Caco-2 (cell line): ENCODE data around the gene SIPA1. TPM values are rescaled to one million over a fixed set of nuclear protein-coding genes. Genes with fewer than 3 reads are reported as not detected.

Experiments
- BruUV-seq: library from RNA; stranded (reverse); fragments of 400-500 nt; replicated peaks from 2 replicates; lab custom pipeline; 2021; lab: Mats Ljungman, UMichigan
- CTCF ChIA-PET: fragments of 300-600 bp; sonication (Branson Sonifier 250); formaldehyde crosslinking; loops from one replicate; lab custom pipeline; 2022; ENCODE audit warnings: antibody characterized with exemption; lab: Charles Lee
- POLR2A ChIA-PET: fragments of 300-600 bp; sonication (Branson Sonifier 250); formaldehyde crosslinking; loops from one replicate; lab custom pipeline; 2022; ENCODE audit warnings: antibody characterized with exemption; lab: Charles Lee
- DNase-seq, 2 experiments: peaks; one replicate each; pipeline versions ENCODE4 v3.0.0 to v3.0.0-alpha.2; 2020 to 2022
- H3K27me3 ChIP-seq: replicated peaks from 2 replicates; pipeline ENCODE4 v1.6.0; 2011; ENCODE audit warnings: low read length; ENCODE audit not compliant: control insufficient read depth, insufficient read depth
- H3K36me3 ChIP-seq: 2 replicates; pipeline ENCODE4 v1.5.1; 2011; ENCODE audit warnings: low read length; ENCODE audit not compliant: control insufficient read depth, insufficient read depth
- H3K4me1 ChIP-seq: fragments of 250-450 bp; sonication (Bioruptor Pico); 2 replicates; pipeline ENCODE4 v1.5.1; 2020; ENCODE audit warnings: mild to moderate bottlenecking
- H3K4me3 ChIP-seq: 2 replicates; pipeline ENCODE4 v1.5.1; 2011; ENCODE audit warnings: low read depth, mild to moderate bottlenecking, control low read depth, low read length
- H3K9me3 ChIP-seq: fragments of 250-450 bp; sonication (Bioruptor Pico); 2 replicates; pipeline ENCODE4 v1.5.1; 2020; ENCODE audit warnings: mild to moderate bottlenecking, moderate library complexity
- H3K27ac Mint-ChIP-seq: one replicate; pipeline ENCODE4 v1.8.0; 2022; ENCODE audit warnings: mixed read lengths; ENCODE audit not compliant: unreplicated experiment
- H3K27me3 Mint-ChIP-seq: one replicate; pipeline ENCODE4 v1.8.0; 2022; ENCODE audit warnings: mixed read lengths; ENCODE audit not compliant: insufficient read depth, unreplicated experiment
- H3K36me3 Mint-ChIP-seq: one replicate; pipeline ENCODE4 v1.8.0; 2022; ENCODE audit warnings: mild to moderate bottlenecking, mixed read lengths; ENCODE audit not compliant: insufficient read depth, unreplicated experiment
- H3K4me1 Mint-ChIP-seq: one replicate; pipeline ENCODE4 v1.8.0; 2022; ENCODE audit warnings: low read depth, mixed read lengths; ENCODE audit not compliant: unreplicated experiment
- H3K4me3 Mint-ChIP-seq: one replicate; pipeline ENCODE4 v1.8.0; 2022; ENCODE audit warnings: mild to moderate bottlenecking, moderate library complexity, mixed read lengths; ENCODE audit not compliant: unreplicated experiment
- H3K9me3 Mint-ChIP-seq: one replicate; pipeline ENCODE4 v1.8.0; 2022; ENCODE audit warnings: mixed read lengths; ENCODE audit not compliant: unreplicated experiment
- CTCF ChIP-seq, 2 experiments: fragments of 200-600 bp in 1 of 2; IDR thresholded peaks; 1 replicate in 1 of 2; 2 replicates in 1 of 2; pipeline versions ENCODE4 v1.5.1 to v1.8.0; 2011 to 2022; ENCODE audit warnings: antibody characterized with exemption in 1 of 2, control low read depth in 1 of 2, inconsistent platforms in 1 of 2, low read depth in 1 of 2, low read length in 1 of 2, mild to moderate bottlenecking in 1 of 2, moderate library complexity in 1 of 2; ENCODE audit not compliant: insufficient read depth in 1 of 2, severe bottlenecking in 1 of 2, unreplicated experiment in 1 of 2
- intact Hi-C: fragments of 100-400 bp; cut with micrococcal nuclease; formaldehyde crosslinking; loops from one replicate; pipeline ENCODE4 v1.10.0; 2022; ENCODE audit not compliant: unreplicated experiment
- total RNA-seq: library from RNA; stranded (reverse); gene quantifications from 2 replicates; pipeline ENCODE4 v1.2.3, GENCODE V29; 2022

SIPA1 gene
- total RNA-seq, 1 experiment from 2014 or later = 30.5 TPM

- Mint-ChIP-seq H3K4me3 (no peak overlapping the region), H3K27me3 (no peaks in the 10 kb centered on the region), H3K27ac (no peak overlapping the region), H3K9me3 (no peaks in the 10 kb centered on the region), H3K36me3 (peaks cover 4% of the 10 kb centered on the region), H3K4me1 (no peaks in the 10 kb centered on the region)
- TF ChIP-seq CTCF (IDR thresholded peaks at IDR 0.05; ENCODE audit: insufficient read depth in 1 of 2, low read depth in 1 of 2, low read length in 1 of 2, severe bottlenecking in 1 of 2, unreplicated experiment in 1 of 2) = no peak
- intact Hi-C loops = no loop called here
- H3K4me3 ChIP-seq = no peak overlapping the region
- H3K4me1 ChIP-seq = peaks cover 5% of the 10 kb centered on the region; the same call in 1 of the 2 replicates
- no TSS peak for BruUV-seq
- DNase-seq = no peak
- ChIA-PET POLR2A (no interaction called here), CTCF (interaction anchor here (0.6 kb wide), 1 partner anchor 74 kb away, joined by 3 read pairs; no protein-coding TSS in a partner anchor)
- peaks cover 1% of the 10 kb centered on the region; the same call in 1 of the 2 replicates for H3K36me3 ChIP-seq
- H3K27me3 ChIP-seq = no peaks in the 10 kb centered on the region
- H3K9me3 ChIP-seq = no peaks in the 10 kb centered on the region
These were observed 48.3 kb upstream of the SIPA1 start for GRCh38 chr11:65589444-65590239.

- Histone ChIP-seq H3K27me3 (no peaks in the 10 kb centered on the region), H3K4me1 (peaks cover 5% of the 10 kb centered on the region; the same call in 1 of the 2 replicates), H3K4me3 (no peak overlapping the region), H3K36me3 (peaks cover 1% of the 10 kb centered on the region; the same call in 1 of the 2 replicates), H3K9me3 (no peaks in the 10 kb centered on the region)
- Mint-ChIP-seq H3K27me3 (no peaks in the 10 kb centered on the region), H3K4me3 (no peak overlapping the region), H3K9me3 (no peaks in the 10 kb centered on the region), H3K36me3 (peaks cover 4% of the 10 kb centered on the region), H3K4me1 (no peaks in the 10 kb centered on the region), H3K27ac (no peak overlapping the region)
- no peak for DNase-seq
- CTCF ChIA-PET = interaction anchor here (0.6 kb wide), 1 partner anchor 73 kb away, joined by 3 read pairs; no protein-coding TSS in a partner anchor
- no peak for TF ChIP-seq CTCF (IDR thresholded peaks at IDR 0.05; ENCODE audit: insufficient read depth in 1 of 2, low read depth in 1 of 2, low read length in 1 of 2, severe bottlenecking in 1 of 2, unreplicated experiment in 1 of 2)
- BruUV-seq = no TSS peak
- intact Hi-C loops = no loop called here
- POLR2A ChIA-PET = no interaction called here
These were observed 47.6 kb upstream of the SIPA1 start for GRCh38 chr11:65590240-65590738.
